Activated T-cell treated with anti-CD3 and anti-CD28 coated beads for 1 hour (primary cell): ENCODE data around the gene MEGF6.

Experiments
- DNase-seq: peaks from one replicate; pipeline ENCODE4 v3.0.0-alpha.2; 2020; ENCODE audit warnings: low read depth

Gene MEGF6

GRCh38 chr1:3485016-3485415, 126.3 kb downstream of the MEGF6 start:
- DNase-seq, result no peak

GRCh38 chr1:3483801-3484444, 127.4 kb downstream of the MEGF6 start:
- peak; percentile 40 for DNase-seq

- no peak for DNase-seq
These were observed 127.9 kb downstream of the MEGF6 start for GRCh38 chr1:3483380-3483779.

GRCh38 chr1:3482378-3482849, 128.9 kb downstream of the MEGF6 start:
- DNase-seq, result no peak

GRCh38 chr1:3481836-3482375, 129.4 kb downstream of the MEGF6 start:
- DNase-seq, result no peak

GRCh38 chr1:3481046-3481445, 130.3 kb downstream of the MEGF6 start:
- no peak for DNase-seq

GRCh38 chr1:3480369-3480719, 131.0 kb downstream of the MEGF6 start:
- DNase-seq, result no peak

- DNase-seq, result no peak
These were observed 131.6 kb downstream of the MEGF6 start for GRCh38 chr1:3479511-3480368.

- DNase-seq, result no peak
These were observed 133.1 kb downstream of the MEGF6 start for GRCh38 chr1:3478187-3478586.

GRCh38 chr1:3477241-3477995, 133.9 kb downstream of the MEGF6 start:
- DNase-seq, result no peak

- no peak for DNase-seq
These were observed 134.6 kb downstream of the MEGF6 start for GRCh38 chr1:3476666-3477065.

- no peak for DNase-seq
These were observed 135.3 kb downstream of the MEGF6 start for GRCh38 chr1:3475839-3476573.

- no peak for DNase-seq
These were observed 136.9 kb downstream of the MEGF6 start for GRCh38 chr1:3474421-3474820.

GRCh38 chr1:3474016-3474415, 137.3 kb downstream of the MEGF6 start:
- no peak for DNase-seq

GRCh38 chr1:3473381-3473844, 137.9 kb downstream of the MEGF6 start:
- no peak for DNase-seq

- DNase-seq, result no peak
These were observed 138.4 kb downstream of the MEGF6 start for GRCh38 chr1:3472906-3473305.

- DNase-seq, result no peak
These were observed 139.0 kb downstream of the MEGF6 start for GRCh38 chr1:3472088-3472850.

GRCh38 chr1:3471356-3472087, 139.8 kb downstream of the MEGF6 start:
- DNase-seq, result no peak

- DNase-seq, result no peak
These were observed 140.5 kb downstream of the MEGF6 start for GRCh38 chr1:3470650-3471355.
